ENCODE results near the gene FGD4. TPM values are rescaled to one million over a fixed set of nuclear protein-coding genes. Genes with fewer than 3 reads are reported as not detected.
A peak's percentile ranks its signal among the peaks of the same experiment; 100 is the strongest.

FGD4 gene
- total and polyA plus RNA-seq, 4 donors: 4.8 to 64.6 (median 24.2) TPM

DNA sequence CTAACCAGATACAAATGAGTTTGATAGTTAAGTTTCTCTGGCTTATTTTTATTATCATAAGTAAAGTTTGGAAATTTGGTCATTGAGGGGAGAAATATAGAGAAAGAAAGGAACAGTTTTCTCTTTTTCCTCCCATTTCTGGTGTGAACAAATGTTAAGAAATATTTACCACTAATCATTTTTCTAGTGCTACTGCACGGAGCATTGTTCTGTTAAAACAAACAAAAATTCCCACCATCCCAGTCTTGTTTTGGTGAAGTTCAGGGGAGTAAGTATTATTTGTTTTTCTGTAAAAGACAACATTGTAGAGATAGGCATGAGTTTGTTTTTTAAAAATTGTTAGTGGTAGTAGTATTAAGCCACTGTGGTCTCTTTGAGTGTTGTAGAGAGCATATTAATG lies 135.3 kb downstream of the FGD4 start:
- TF ChIP-seq, protein P1, sequence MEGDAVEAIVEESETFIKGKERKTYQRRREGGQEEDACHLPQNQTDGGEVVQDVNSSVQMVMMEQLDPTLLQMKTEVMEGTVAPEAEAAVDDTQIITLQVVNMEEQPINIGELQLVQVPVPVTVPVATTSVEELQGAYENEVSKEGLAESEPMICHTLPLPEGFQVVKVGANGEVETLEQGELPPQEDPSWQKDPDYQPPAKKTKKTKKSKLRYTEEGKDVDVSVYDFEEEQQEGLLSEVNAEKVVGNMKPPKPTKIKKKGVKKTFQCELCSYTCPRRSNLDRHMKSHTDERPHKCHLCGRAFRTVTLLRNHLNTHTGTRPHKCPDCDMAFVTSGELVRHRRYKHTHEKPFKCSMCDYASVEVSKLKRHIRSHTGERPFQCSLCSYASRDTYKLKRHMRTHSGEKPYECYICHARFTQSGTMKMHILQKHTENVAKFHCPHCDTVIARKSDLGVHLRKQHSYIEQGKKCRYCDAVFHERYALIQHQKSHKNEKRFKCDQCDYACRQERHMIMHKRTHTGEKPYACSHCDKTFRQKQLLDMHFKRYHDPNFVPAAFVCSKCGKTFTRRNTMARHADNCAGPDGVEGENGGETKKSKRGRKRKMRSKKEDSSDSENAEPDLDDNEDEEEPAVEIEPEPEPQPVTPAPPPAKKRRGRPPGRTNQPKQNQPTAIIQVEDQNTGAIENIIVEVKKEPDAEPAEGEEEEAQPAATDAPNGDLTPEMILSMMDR (IDR thresholded peaks at IDR 0.05; ENCODE audit: control extremely low read depth, extremely low read depth): no peak
- peaks cover 3 to 27% (median 7%) of the 10 kb centered on the region in 5 donors for H3K4me1 ChIP-seq (ENCODE audit: control insufficient read depth in 5 of 5, insufficient read depth in 5 of 5, low read length in 5 of 5)

DNA sequence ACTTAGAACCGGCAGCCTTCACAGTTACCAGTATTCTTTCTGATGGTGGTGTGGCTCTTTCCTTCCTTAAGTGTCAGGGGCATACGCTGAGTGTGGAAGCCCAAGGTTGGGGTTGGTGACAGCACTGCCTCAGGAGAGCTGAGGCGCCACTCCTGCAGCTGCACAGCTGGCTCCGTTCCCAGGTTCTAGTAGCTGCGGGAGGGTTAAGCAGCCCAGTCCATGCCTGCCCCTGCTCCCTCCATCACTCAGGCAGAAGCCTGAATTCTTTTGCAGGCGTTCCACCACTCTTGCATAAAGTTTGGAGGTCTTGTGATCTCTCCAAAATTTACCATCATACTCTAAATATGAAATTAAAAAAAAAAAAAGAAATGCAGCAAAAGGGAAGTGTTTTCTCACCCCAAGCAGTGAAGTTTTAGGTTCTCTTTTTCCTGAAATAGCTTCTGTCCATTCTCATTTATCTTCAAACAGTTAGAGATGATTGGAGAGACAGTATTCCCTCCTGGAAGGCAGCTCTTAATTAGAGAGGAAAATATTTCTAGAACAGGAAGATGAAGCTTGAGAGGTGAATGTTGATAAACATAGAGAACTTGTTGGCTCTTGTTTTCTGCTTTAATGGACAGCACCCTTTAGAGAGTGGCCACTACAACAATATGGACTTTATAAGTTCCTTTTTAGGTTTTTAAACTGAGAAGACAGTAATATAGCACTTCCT lies 136.1 kb downstream of the FGD4 start:
- TF ChIP-seq, protein P1 (IDR thresholded peaks at IDR 0.05; ENCODE audit: control extremely low read depth, extremely low read depth): no peak
- ATAC-seq (ENCODE audit: insufficient read depth, low FRiP score) (peak; percentile 63), DNase-seq (peak; percentile 74 to 84 (median 77))
- Histone ChIP-seq H3K9me3 (ENCODE audit: control insufficient read depth in 4 of 4, insufficient read depth in 3 of 4, low read length in 3 of 4) (no peaks in the 10 kb centered on the region), H3K27me3 (ENCODE audit: control insufficient read depth in 3 of 3, insufficient read depth in 3 of 3, low read length in 2 of 3) (no peaks in the 10 kb centered on the region), H3K9ac (ENCODE audit: insufficient read depth in 1 of 2, low read length in 2 of 2) (peak overlapping the region in 1 of 2 donors; percentile 48), H3K27ac (ENCODE audit: low read depth in 1 of 2, low read length in 1 of 2) (peak overlapping the region; percentile 52 to 84), H3K36me3 (ENCODE audit: control insufficient read depth in 4 of 4, insufficient read depth in 4 of 4, low read length in 4 of 4) (no peaks in the 10 kb centered on the region), H3K4me3 (peak overlapping the region; percentile 17), H3K4me1 (ENCODE audit: control insufficient read depth in 5 of 5, insufficient read depth in 5 of 5, low read length in 5 of 5) (peaks cover 0 to 27% (median 7%) of the 10 kb centered on the region in 5 donors)
- 1 to 2% methylated on average over 6 of the region's 6 CpGs for WGBS, 2 donors

More for the DNA sequence above, 135.3 kb downstream of the FGD4 start:
- WGBS, 2 donors: 8 to 15% methylated on average over 1 of the region's 1 CpG
- peak in 1 of 3 donors; percentile 20 for DNase-seq
- Histone ChIP-seq H3K36me3 (ENCODE audit: control insufficient read depth in 4 of 4, insufficient read depth in 4 of 4, low read length in 4 of 4) (no peaks in the 10 kb centered on the region), H3K9ac (ENCODE audit: insufficient read depth in 1 of 2, low read length in 2 of 2) (peak overlapping the region in 1 of 2 donors; percentile 24), H3K4me3 (no peak overlapping the region), H3K9me3 (ENCODE audit: control insufficient read depth in 4 of 4, insufficient read depth in 3 of 4, low read length in 3 of 4) (no peaks in the 10 kb centered on the region), H3K27me3 (ENCODE audit: control insufficient read depth in 3 of 3, insufficient read depth in 3 of 3, low read length in 2 of 3) (no peaks in the 10 kb centered on the region), H3K27ac (ENCODE audit: low read depth in 1 of 2, low read length in 1 of 2) (peak overlapping the region in 1 of 2 donors; percentile 84)
- no peak for ATAC-seq (ENCODE audit: insufficient read depth, low FRiP score)

DNA sequence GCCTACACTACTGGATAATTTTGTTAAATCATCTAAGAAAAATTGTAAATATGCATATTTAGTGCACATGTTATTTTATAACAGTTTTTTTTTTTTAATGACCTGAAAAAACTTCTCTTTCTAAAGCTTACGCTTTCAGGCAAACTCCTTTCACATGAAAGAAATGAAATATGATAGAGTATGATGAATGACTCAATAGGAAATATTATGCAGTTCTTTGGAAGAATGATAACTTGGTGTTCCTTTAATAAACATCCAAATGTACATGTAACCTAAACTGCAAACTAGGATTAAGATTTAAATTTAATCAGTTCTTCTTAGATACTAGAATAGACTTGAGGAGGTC lies 136.6 kb downstream of the FGD4 start:
- H3K36me3 ChIP-seq (ENCODE audit: control insufficient read depth in 4 of 4, insufficient read depth in 4 of 4, low read length in 4 of 4): no peaks in the 10 kb centered on the region
- WGBS, 2 donors: 16 to 35% methylated on average over 1 of the region's 1 CpG
- DNase-seq (no peak), ATAC-seq (ENCODE audit: insufficient read depth, low FRiP score) (no peak)
- H3K27me3 ChIP-seq (ENCODE audit: control insufficient read depth in 3 of 3, insufficient read depth in 3 of 3, low read length in 2 of 3): no peaks in the 10 kb centered on the region
- H3K4me1 ChIP-seq (ENCODE audit: control insufficient read depth in 5 of 5, insufficient read depth in 5 of 5, low read length in 5 of 5): peaks cover under 1 to 27% (median 7%) of the 10 kb centered on the region in 5 donors
- no peak overlapping the region for H3K27ac ChIP-seq (ENCODE audit: low read depth in 1 of 2, low read length in 1 of 2)
- H3K9me3 ChIP-seq (ENCODE audit: control insufficient read depth in 4 of 4, insufficient read depth in 3 of 4, low read length in 3 of 4): no peaks in the 10 kb centered on the region
- TF ChIP-seq, protein P1 (IDR thresholded peaks at IDR 0.05; ENCODE audit: control extremely low read depth, extremely low read depth): no peak
- no peak overlapping the region for H3K4me3 ChIP-seq
- peak overlapping the region in 1 of 2 donors; percentile 5 for H3K9ac ChIP-seq (ENCODE audit: insufficient read depth in 1 of 2, low read length in 2 of 2)

Measured in lung (tissue), 12 donors.